ENCODE data around the gene ATP4A. TPM values are rescaled to one million over a fixed set of nuclear protein-coding genes. Genes with fewer than 3 reads are reported as not detected.

Gene ATP4A
- total and polyA plus RNA-seq, 9 of the 15 experiments (the other 6 are each of a cell fraction or from before 2014, with no cell fraction given) = 0.15 TPM; not detected in 8

GRCh38 chr19:35612559-35613321, 49.3 kb upstream of the ATP4A start, which contains the start of gene HAUS5 (continued):
- TF ChIP-seq ETV1 (tag; conservative IDR thresholded peaks at IDR 0.05; ENCODE audit: low read depth) = peak; percentile 40; the same call in 1 of the 2 replicates
- TF ChIP-seq ELF1 (tag; IDR thresholded peaks at IDR 0.05) = peak; percentile 33; the same call in 1 of the 2 replicates
- TF ChIP-seq MED1 (CRISPR knock-in tag; IDR thresholded peaks at IDR 0.05; ENCODE audit: borderline replicate concordance) = no peak
- no peak for TF ChIP-seq ZFPM2 (CRISPR knock-in tag; IDR thresholded peaks at IDR 0.05)
- no peak for TF ChIP-seq SRSF1 (IDR thresholded peaks at IDR 0.05; ENCODE audit: low read depth, low read length)
- TF ChIP-seq NR1H2 (CRISPR knock-in tag; IDR thresholded peaks at IDR 0.05) = no peak
- TF ChIP-seq MCM3 (IDR thresholded peaks at IDR 0.05) = no peak
- no peak for TF ChIP-seq ZC3H11A (IDR thresholded peaks at IDR 0.05; ENCODE audit: low read depth, low read length)
- TF ChIP-seq MCM2 (IDR thresholded peaks at IDR 0.05; ENCODE audit: low read depth) = no peak
- TF ChIP-seq MEF2D (tag; conservative IDR thresholded peaks at IDR 0.05; ENCODE audit: low read depth) = no peak
- peak; percentile 84 for TF ChIP-seq L3MBTL2 (IDR thresholded peaks at IDR 0.05)
- TF ChIP-seq ZNF143 (CRISPR knock-in tag; IDR thresholded peaks at IDR 0.05) = 0 out of 2 replicates have a peak, but pooled peaks have one; percentile 20
- peak; percentile 93 for TF ChIP-seq EP400 (IDR thresholded peaks at IDR 0.05)
- TF ChIP-seq ARID3B (CRISPR knock-in tag; IDR thresholded peaks at IDR 0.05; ENCODE audit: borderline replicate concordance) = peak; percentile 89; the same call in 1 of the 2 replicates
- 0 out of 2 replicates have a peak, but pooled peaks have one; percentile 31 for TF ChIP-seq ZNF263 (CRISPR knock-in tag; IDR thresholded peaks at IDR 0.05; ENCODE audit: borderline replicate concordance)
- TF ChIP-seq ZKSCAN3 (CRISPR knock-in tag; IDR thresholded peaks at IDR 0.05) = no peak
- TF ChIP-seq ELF4 (CRISPR knock-in tag; IDR thresholded peaks at IDR 0.05) = no peak
- no peak for TF ChIP-seq ZNF41 (CRISPR knock-in tag; conservative IDR thresholded peaks at IDR 0.05)
- TF ChIP-seq ZBTB26 (CRISPR knock-in tag; IDR thresholded peaks at IDR 0.05) = no peak
- no peak for TF ChIP-seq STAT5B (CRISPR knock-in tag; IDR thresholded peaks at IDR 0.05)
- TF ChIP-seq USF1 (CRISPR knock-in tag; IDR thresholded peaks at IDR 0.05) = peak; percentile 34; the same call in 1 of the 2 replicates
- TF ChIP-seq ZNF408 (CRISPR knock-in tag; IDR thresholded peaks at IDR 0.05; ENCODE audit: low read depth) = no peak
- TF ChIP-seq SP1 (CRISPR knock-in tag; IDR thresholded peaks at IDR 0.05) = peak; percentile 73
- no peak for TF ChIP-seq ZNF277 (CRISPR knock-in tag; IDR thresholded peaks at IDR 0.05; ENCODE audit: borderline replicate concordance)
- peak; percentile 96 for TF ChIP-seq POLR2G (IDR thresholded peaks at IDR 0.05; ENCODE audit: low read depth, low read length)

Measured in K562 (cell line).